ENCODE results near the gene LTC4S.
A peak's percentile ranks its signal among the peaks of the same experiment; 100 is the strongest.

LTC4S gene

DNA sequence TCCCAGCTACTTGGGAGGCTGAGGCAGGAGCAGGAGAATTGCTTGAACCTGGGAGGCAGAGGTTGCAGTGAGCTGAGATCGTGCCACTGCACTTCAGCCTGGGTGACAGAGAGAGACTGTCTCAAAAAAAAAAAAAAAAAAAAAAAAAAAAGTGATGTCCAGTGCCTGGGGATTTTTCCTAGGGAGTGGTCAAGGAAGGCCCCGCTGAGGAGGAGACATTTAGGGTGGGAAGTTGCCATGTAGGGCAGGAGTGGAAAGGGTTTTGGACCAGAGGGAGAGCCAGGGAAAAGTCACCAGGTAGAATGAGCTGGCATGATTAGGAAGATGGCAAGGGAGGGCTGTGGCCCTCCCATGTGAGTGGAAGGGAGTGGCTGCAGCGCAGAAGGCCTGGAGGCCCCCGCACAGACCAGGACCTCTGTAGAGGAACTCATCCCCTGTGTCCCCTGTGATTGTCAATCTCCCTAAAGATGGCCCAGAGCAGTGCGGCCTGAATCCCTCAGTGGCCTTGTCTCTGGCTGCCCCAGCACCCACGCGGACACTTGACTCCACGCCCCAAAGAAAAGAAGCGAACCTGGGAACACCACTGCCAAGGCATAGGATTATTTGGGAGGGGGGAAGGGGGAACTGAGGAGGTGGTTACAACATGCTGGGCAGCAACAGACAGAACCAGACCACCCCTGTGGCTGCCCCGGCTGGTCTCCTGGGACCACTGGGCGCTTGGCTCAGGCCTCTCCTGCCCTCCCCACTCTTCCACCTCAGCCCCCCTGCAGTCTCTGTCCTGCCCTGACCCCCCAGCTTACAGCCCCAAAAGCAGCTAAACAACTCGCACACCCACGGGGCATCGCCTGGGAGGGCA lies 24.3 kb downstream of the LTC4S start:
- peak overlapping the region; percentile 40; the same call in 1 of the 2 replicates for H3K4me3 ChIP-seq (ENCODE audit: low read length)
- TF ChIP-seq ZNF274 (IDR thresholded peaks at IDR 0.05; ENCODE audit: low read depth, low read length) = no peak

- TF ChIP-seq ZNF274 (IDR thresholded peaks at IDR 0.05; ENCODE audit: low read depth, low read length) = no peak
- H3K4me3 ChIP-seq (ENCODE audit: low read length) = peak overlapping the region; percentile 40; the same call in 1 of the 2 replicates
Measured at GRCh38 chr5:179818746-179819295, 25.0 kb downstream of the LTC4S start.

GRCh38 chr5:179819296-179820126 lies 25.7 kb downstream of the LTC4S start:
- H3K4me3 ChIP-seq (ENCODE audit: low read length) = no peak overlapping the region
- no peak for TF ChIP-seq ZNF274 (IDR thresholded peaks at IDR 0.05; ENCODE audit: low read depth, low read length)

DNA sequence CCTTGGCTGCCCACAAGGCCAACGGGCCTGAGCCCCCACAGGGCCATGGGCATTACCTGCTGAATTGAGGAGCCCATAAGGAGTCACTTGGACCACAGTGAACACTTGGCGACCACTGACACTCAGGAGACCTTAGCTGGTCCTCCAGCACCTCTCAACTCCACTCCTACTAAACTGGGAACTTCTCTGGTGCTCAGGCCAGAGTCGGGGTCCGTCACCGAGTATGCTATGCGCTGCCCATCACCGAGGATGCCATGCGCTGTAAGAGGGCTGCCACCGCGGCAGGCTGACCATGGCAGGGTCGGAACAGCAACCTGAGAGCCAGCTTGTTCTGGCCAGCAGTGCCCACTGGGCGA lies 26.3 kb downstream of the LTC4S start:
- no peak for TF ChIP-seq ZNF274 (IDR thresholded peaks at IDR 0.05; ENCODE audit: low read depth, low read length)
- peak overlapping the region; percentile 43; the same call in 1 of the 2 replicates for H3K4me3 ChIP-seq (ENCODE audit: low read length)

GRCh38 chr5:179820483-179821297 lies 26.9 kb downstream of the LTC4S start, which contains the start of gene SQSTM1:
TSS of gene SQSTM1 (plus strand) at chr5:179820905. CDS start at chr5:179820937, 32 bp downstream.
- H3K4me3 ChIP-seq (ENCODE audit: low read length) = peak within 1 kb of the TSS; percentile 94
- TF ChIP-seq ZNF274 (IDR thresholded peaks at IDR 0.05; ENCODE audit: low read depth, low read length) = no peak

GRCh38 chr5:179821298-179822058 lies 27.7 kb downstream of the LTC4S start:
- TF ChIP-seq ZNF274 (IDR thresholded peaks at IDR 0.05; ENCODE audit: low read depth, low read length) = no peak
- peak overlapping the region; percentile 94 for H3K4me3 ChIP-seq (ENCODE audit: low read length)

GRCh38 chr5:179822059-179822432 lies 28.3 kb downstream of the LTC4S start:
- H3K4me3 ChIP-seq (ENCODE audit: low read length) = 0 out of 2 replicates have a peak overlapping the region, but pooled peaks have one; percentile 94
- TF ChIP-seq ZNF274 (IDR thresholded peaks at IDR 0.05; ENCODE audit: low read depth, low read length) = no peak

GRCh38 chr5:179822444-179822990 lies 28.7 kb downstream of the LTC4S start:
- no peak for TF ChIP-seq ZNF274 (IDR thresholded peaks at IDR 0.05; ENCODE audit: low read depth, low read length)
- H3K4me3 ChIP-seq (ENCODE audit: low read length) = no peak overlapping the region

DNA sequence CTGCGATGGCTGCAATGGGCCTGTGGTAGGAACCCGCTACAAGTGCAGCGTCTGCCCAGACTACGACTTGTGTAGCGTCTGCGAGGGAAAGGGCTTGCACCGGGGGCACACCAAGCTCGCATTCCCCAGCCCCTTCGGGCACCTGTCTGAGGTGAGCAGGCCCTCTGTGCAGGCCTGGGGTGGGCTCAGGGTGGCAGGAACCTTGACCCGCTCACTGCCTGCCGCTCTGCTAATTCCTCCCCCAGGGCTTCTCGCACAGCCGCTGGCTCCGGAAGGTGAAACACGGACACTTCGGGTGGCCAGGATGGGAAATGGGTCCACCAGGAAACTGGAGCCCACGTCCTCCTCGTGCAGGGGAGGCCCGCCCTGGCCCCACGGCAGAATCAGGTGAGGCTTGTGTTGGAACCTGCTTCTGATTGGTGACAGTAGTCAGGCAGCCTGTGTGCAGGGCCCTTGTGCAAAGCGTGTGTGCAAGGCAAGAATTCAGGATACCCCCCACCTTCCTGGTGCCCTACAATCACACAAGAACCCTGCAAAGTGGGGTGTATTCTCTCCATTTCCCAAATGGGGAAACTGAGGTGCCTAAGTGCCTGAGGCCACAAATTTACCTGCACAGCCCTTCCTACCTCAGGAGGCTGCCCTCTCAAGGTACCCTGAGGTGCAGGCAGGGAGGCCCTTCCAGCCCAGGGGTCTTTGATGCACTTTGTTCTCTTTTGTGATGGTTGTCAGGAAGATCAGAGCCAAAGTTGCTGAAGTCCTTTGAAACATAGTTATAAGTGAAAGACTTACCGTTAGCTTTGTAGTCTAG lies 30.4 kb downstream of the LTC4S start:
- H3K4me3 ChIP-seq (ENCODE audit: low read length) = no peak overlapping the region
- TF ChIP-seq ZNF274 (IDR thresholded peaks at IDR 0.05; ENCODE audit: low read depth, low read length) = no peak

DNA sequence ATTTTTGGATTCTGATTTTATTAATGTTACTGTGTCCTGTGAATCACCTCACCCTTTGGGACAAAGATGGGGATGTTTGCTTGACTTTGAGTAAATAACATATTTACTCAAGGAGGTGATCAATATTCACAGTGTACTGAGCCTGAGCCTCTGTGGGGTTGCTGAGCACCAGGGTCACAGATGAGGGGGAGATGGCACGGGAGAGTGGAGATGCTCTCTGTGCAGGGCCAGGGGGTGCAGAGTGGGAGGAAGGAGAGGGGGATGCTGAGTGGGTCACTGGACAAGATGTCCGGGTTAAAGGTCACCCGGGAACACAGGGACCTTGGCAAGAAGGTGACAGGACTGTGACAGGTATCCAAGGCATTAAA lies 30.9 kb downstream of the LTC4S start:
- TF ChIP-seq ZNF274 (IDR thresholded peaks at IDR 0.05; ENCODE audit: low read depth, low read length) = no peak
- H3K4me3 ChIP-seq (ENCODE audit: low read length) = no peak overlapping the region

- no peak for TF ChIP-seq ZNF274 (IDR thresholded peaks at IDR 0.05; ENCODE audit: low read depth, low read length)
- H3K4me3 ChIP-seq (ENCODE audit: low read length) = no peak overlapping the region
Measured at GRCh38 chr5:179825655-179826182, 31.9 kb downstream of the LTC4S start.

DNA sequence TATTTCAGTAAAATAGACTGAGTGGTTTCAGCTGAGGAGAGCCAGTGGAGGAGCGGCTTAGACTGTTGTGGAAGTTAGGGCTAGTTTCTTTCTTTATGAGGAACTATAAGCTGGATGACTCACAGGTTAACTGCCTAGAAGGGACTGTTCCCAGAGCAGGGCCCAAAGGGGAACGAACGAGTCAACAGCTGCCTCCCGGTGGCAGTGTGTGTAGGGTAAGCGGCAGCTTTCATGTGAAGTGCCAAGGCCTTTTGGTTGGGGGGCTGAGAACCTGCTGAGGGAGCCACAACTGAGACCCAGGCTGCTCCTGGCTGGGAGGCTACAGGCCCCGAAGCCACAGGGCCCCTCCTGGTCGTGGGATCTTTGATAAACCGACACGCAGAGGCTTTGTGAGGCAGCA lies 33.9 kb downstream of the LTC4S start:
- no peak for TF ChIP-seq ZNF274 (IDR thresholded peaks at IDR 0.05; ENCODE audit: low read depth, low read length)
- no peak overlapping the region for H3K4me3 ChIP-seq (ENCODE audit: low read length)
